Trophoblast cell (in vitro differentiated cells and primary cell): Measurements from ENCODE around the gene MIGA1. TPM values are rescaled to one million over a fixed set of nuclear protein-coding genes. Genes with fewer than 3 reads are reported as not detected.

ENCODE experiments used
- DNase-seq, 2 donors: peaks; one replicate each; pipeline ENCODE4 v3.0.0-alpha.2; 2016
- H2AFZ ChIP-seq: 2 replicates; pipeline ENCODE4 v1.6.1; 2013; ENCODE audit warnings: low read length, moderate library complexity, mild to moderate bottlenecking; ENCODE audit not compliant: insufficient read depth, poor library complexity
- H2AK5ac ChIP-seq: 2 replicates; pipeline ENCODE4 v1.6.1; 2013; ENCODE audit warnings: mild to moderate bottlenecking, low read length
- H2BK120ac ChIP-seq: 2 replicates; pipeline ENCODE4 v1.6.1; 2013; ENCODE audit warnings: low read length, mild to moderate bottlenecking, moderate library complexity; ENCODE audit not compliant: insufficient read depth, poor library complexity
- H2BK12ac ChIP-seq: 2 replicates; pipeline ENCODE4 v1.6.1; 2013; ENCODE audit warnings: mild to moderate bottlenecking, low read length, moderate library complexity
- H2BK5ac ChIP-seq: 2 replicates; pipeline ENCODE4 v1.6.1; 2013; ENCODE audit warnings: low read length, low read depth, moderate library complexity, mild to moderate bottlenecking; ENCODE audit not compliant: poor library complexity
- H3K14ac ChIP-seq: 2 replicates; pipeline ENCODE4 v1.6.1; 2013; ENCODE audit warnings: mild to moderate bottlenecking, low read length
- H3K18ac ChIP-seq: 2 replicates; pipeline ENCODE4 v1.6.1; 2013; ENCODE audit warnings: mild to moderate bottlenecking, low read length
- H3K23ac ChIP-seq: 2 replicates; pipeline ENCODE4 v1.6.1; 2013; ENCODE audit warnings: low read length
- H3K27ac ChIP-seq: 2 replicates; pipeline ENCODE4 v1.5.1; 2013; ENCODE audit warnings: low read depth, mild to moderate bottlenecking, inconsistent platforms, low read length, moderate library complexity
- H3K27me3 ChIP-seq: 2 replicates; pipeline ENCODE4 v1.6.1; 2013; ENCODE audit warnings: inconsistent platforms, mild to moderate bottlenecking, low read length, moderate library complexity; ENCODE audit not compliant: insufficient read depth
- H3K36me3 ChIP-seq, 2 experiments: 1 replicate in 1 of 2; 2 replicates in 1 of 2; pipeline ENCODE4 v1.6.1; 2013; ENCODE audit warnings: low read length in 2 of 2, mild to moderate bottlenecking in 2 of 2, moderate library complexity in 1 of 2; ENCODE audit not compliant: insufficient read depth in 2 of 2, control insufficient read depth in 1 of 2
- H3K4ac ChIP-seq: 2 replicates; pipeline ENCODE4 v1.6.1; 2013; ENCODE audit warnings: low read depth, mild to moderate bottlenecking, low read length, moderate library complexity
- H3K4me1 ChIP-seq, 2 experiments: 1 replicate in 1 of 2; 2 replicates in 1 of 2; pipeline ENCODE4 v1.6.1; 2013; ENCODE audit warnings: low read length in 2 of 2, mild to moderate bottlenecking in 2 of 2, moderate library complexity in 1 of 2; ENCODE audit not compliant: insufficient read depth in 2 of 2, control insufficient read depth in 1 of 2
- H3K4me2 ChIP-seq: 2 replicates; pipeline ENCODE4 v1.6.1; 2013; ENCODE audit warnings: inconsistent platforms, mild to moderate bottlenecking, low read length, moderate library complexity
- H3K4me3 ChIP-seq: 2 replicates; pipeline ENCODE4 v1.5.1; 2013; ENCODE audit warnings: mild to moderate bottlenecking, low read depth, low read length, inconsistent platforms
- H3K79me1 ChIP-seq: one replicate; pipeline ENCODE4 v1.6.1; 2013; ENCODE audit warnings: low read length
- H3K79me2 ChIP-seq: 2 replicates; pipeline ENCODE4 v1.6.1; 2013; ENCODE audit warnings: low read length, mild to moderate bottlenecking; ENCODE audit not compliant: control insufficient read depth, insufficient read depth, poor library complexity
- H3K9ac ChIP-seq: 2 replicates; pipeline ENCODE4 v1.6.1; 2013; ENCODE audit warnings: mild to moderate bottlenecking, low read length
- H3K9me3 ChIP-seq: 2 replicates; pipeline ENCODE4 v1.6.1; 2013; ENCODE audit warnings: low read depth, mild to moderate bottlenecking, control low read depth, inconsistent platforms, low read length; ENCODE audit not compliant: insufficient read depth
- H4K12ac ChIP-seq: 2 replicates; pipeline ENCODE4 v1.6.1; 2013; ENCODE audit warnings: low read depth, mild to moderate bottlenecking, low read length, moderate library complexity
- H4K8ac ChIP-seq: 2 replicates; pipeline ENCODE4 v1.6.1; 2013; ENCODE audit warnings: low read depth, mild to moderate bottlenecking, low read length, moderate library complexity
- H4K91ac ChIP-seq: one replicate; pipeline ENCODE4 v1.6.1; 2013; ENCODE audit warnings: low read depth, mild to moderate bottlenecking, low read length, moderate library complexity
- WGBS: extraction: QIAGEN DNeasy Blood & Tissue Kit; methylation state at CpG from one replicate; pipeline ENCODE4 v1.1.7; 2013; ENCODE audit warnings: missing lambda C conversion rate; ENCODE audit not compliant: insufficient read length, insufficient coverage; ENCODE audit errors: extremely low coverage; 5-methylcytosine and 5-hydroxymethylcytosine counted together
- polyA plus RNA-seq: library from polyadenylated mRNA; stranded (reverse); fragments of 200-250 nt; gene quantifications from 2 replicates; pipeline ENCODE4 v1.2.3, GENCODE V29; 2013

Gene MIGA1
- polyA plus RNA-seq, result 8.6 TPM in 2 replicates

DNA sequence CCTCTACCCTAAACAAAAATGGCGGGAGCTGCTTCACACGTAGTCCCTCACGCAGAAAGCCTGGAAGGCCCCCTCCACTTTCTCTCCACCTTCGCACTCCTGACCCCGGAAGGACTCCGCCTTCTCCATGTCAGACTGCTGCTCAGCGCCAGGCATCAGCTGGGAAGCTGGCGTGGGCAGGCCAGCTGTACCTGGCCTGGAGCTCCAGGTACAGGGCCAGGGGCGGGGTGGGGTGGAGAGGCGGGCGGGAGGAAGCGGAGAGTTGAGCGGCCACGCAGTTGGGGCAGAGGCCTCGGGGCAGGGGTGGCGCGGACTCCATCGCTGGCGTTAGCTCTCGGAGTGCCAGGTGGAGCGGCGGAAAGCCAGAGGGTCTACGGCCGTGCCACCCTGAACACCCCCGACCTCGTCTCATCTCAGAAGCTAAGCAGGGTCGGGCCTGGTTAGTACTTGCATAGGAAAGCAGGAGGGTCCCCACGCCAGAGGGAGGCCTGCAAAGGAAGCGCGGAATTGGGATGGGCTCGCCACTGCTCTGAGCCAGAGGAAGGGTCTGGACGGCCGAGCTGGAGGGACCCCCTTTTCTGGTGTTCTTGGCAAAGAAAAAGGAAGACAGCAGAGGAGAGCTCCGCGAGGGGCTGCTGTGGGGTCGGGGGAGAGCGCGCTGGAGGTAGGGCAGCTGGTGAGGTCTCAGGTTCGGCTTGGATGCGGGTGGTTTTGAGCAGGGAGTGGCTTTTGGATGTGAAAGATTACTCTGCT lies at the start of gene MIGA1:
Gene MIGA1, plus strand, starts transcription at position 121 of the 753 bp plus-strand sequence. CDS start 3,604 bp downstream, outside the sequence.
- WGBS, result no CpG with 5 or more reads among the region's 40 CpGs
- H3K18ac ChIP-seq, result peak within 1 kb of the TSS; percentile 79
- H3K4me2 ChIP-seq, result peak within 1 kb of the TSS; percentile 61

DNA sequence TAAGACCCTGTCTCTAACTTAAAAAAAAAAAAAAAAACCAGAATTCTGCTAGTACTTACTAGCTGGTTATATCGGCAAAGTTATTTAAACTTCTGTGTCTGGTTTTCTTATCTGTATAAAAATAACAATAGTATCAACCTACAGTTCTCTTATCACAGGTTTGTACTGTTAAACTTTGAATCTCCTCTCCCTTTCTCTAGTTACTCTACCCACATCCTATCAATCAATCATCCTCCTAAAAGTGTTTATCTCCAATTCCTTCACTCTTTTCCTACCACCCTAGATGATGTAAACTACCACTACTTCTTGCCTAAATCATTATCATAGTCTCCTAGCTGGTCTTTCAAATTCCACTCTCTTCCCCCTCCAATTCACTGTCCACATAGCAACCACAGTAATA lies 47.4 kb upstream of the MIGA1 start:
- no peak overlapping the region for H3K4me2 ChIP-seq
- no peak for DNase-seq

More for the DNA sequence above, at the start of gene MIGA1:
- Histone ChIP-seq H2BK5ac (peak within 1 kb of the TSS; percentile 24), H3K79me2 (peaks cover 4% of the 10 kb centered on the region), H2AFZ (peak within 1 kb of the TSS; percentile 98), H3K79me1 (peaks cover 8% of the 10 kb centered on the region), H3K27me3 (no peaks in the 10 kb centered on the region), H2AK5ac (no peak within 1 kb of the TSS), H3K14ac (peak within 1 kb of the TSS; percentile 86), H3K9ac (peak within 1 kb of the TSS; percentile 89), H2BK120ac (peak within 1 kb of the TSS; percentile 2), H4K91ac (peak within 1 kb of the TSS; percentile 58), H3K36me3 (peaks cover 0 to 4% of the 10 kb centered on the region in 2 experiments), H3K4me1 (peaks cover 0 to 5% of the 10 kb centered on the region in 2 experiments), H3K4me3 (peak within 1 kb of the TSS; percentile 97), H2BK12ac (peak within 1 kb of the TSS; percentile 43), H3K23ac (no peak within 1 kb of the TSS), H4K8ac (peak within 1 kb of the TSS; percentile 94), H3K27ac (peak within 1 kb of the TSS; percentile 36), H4K12ac (peak within 1 kb of the TSS; percentile 78), H3K4ac (peak within 1 kb of the TSS; percentile 57), H3K9me3 (no peaks in the 10 kb centered on the region)
- peak; percentile 92 to 93 for DNase-seq

GRCh38 chr1:77739235-77739634 lies 40.2 kb upstream of the MIGA1 start:
- H3K9ac ChIP-seq, result no peak overlapping the region
- H3K4me3 ChIP-seq, result no peak overlapping the region
- peaks cover 2 to 5% of the 10 kb centered on the region in 2 experiments for H3K36me3 ChIP-seq
- no peak overlapping the region for H3K27ac ChIP-seq
- no peak for DNase-seq
- H4K8ac ChIP-seq, result no peak overlapping the region
- WGBS, result no CpG with 5 or more reads among the region's 1 CpG
- no peak overlapping the region for H3K23ac ChIP-seq
- H3K14ac ChIP-seq, result no peak overlapping the region
- H3K9me3 ChIP-seq, result no peaks in the 10 kb centered on the region
- no peak overlapping the region for H2BK12ac ChIP-seq
- H3K4me2 ChIP-seq, result no peak overlapping the region
- no peaks in the 10 kb centered on the region for H3K79me2 ChIP-seq
- no peak overlapping the region for H3K18ac ChIP-seq
- H3K27me3 ChIP-seq, result no peaks in the 10 kb centered on the region
- H3K4me1 ChIP-seq, result no peaks in the 10 kb centered on the region
- no peak overlapping the region for H4K91ac ChIP-seq
- no peak overlapping the region for H4K12ac ChIP-seq
- H2AFZ ChIP-seq, result no peak overlapping the region
- no peak overlapping the region for H2AK5ac ChIP-seq
- no peak overlapping the region for H3K4ac ChIP-seq
- no peak overlapping the region for H2BK120ac ChIP-seq
- H2BK5ac ChIP-seq, result no peak overlapping the region
- H3K79me1 ChIP-seq, result no peaks in the 10 kb centered on the region

More for the DNA sequence above, 47.4 kb upstream of the MIGA1 start:
- H2BK5ac ChIP-seq, result no peak overlapping the region
- H3K14ac ChIP-seq, result no peak overlapping the region
- no peak overlapping the region for H3K9ac ChIP-seq
- no peak overlapping the region for H2BK120ac ChIP-seq
- peaks cover 4 to 7% of the 10 kb centered on the region in 2 experiments for H3K36me3 ChIP-seq
- no peaks in the 10 kb centered on the region for H3K27me3 ChIP-seq
- no peaks in the 10 kb centered on the region for H3K9me3 ChIP-seq
- no peak overlapping the region for H3K18ac ChIP-seq
- WGBS, result no CpG with 5 or more reads among the region's 1 CpG
- no peak overlapping the region for H3K4ac ChIP-seq
- no peak overlapping the region for H3K27ac ChIP-seq
- H2AK5ac ChIP-seq, result no peak overlapping the region
- no peak overlapping the region for H4K91ac ChIP-seq
- no peak overlapping the region for H3K23ac ChIP-seq
- H2BK12ac ChIP-seq, result no peak overlapping the region
- H3K79me2 ChIP-seq, result no peaks in the 10 kb centered on the region
- no peaks in the 10 kb centered on the region for H3K79me1 ChIP-seq
- no peak overlapping the region for H2AFZ ChIP-seq
- no peak overlapping the region for H4K8ac ChIP-seq
- no peaks in the 10 kb centered on the region for H3K4me1 ChIP-seq
- H3K4me3 ChIP-seq, result no peak overlapping the region
- H4K12ac ChIP-seq, result no peak overlapping the region

GRCh38 chr1:77741316-77741715 lies 38.1 kb upstream of the MIGA1 start:
- Histone ChIP-seq H3K4me1 (peaks cover 0 to 2% of the 10 kb centered on the region in 2 experiments), H3K9me3 (no peaks in the 10 kb centered on the region), H2BK120ac (no peak overlapping the region), H3K18ac (no peak overlapping the region), H3K27ac (no peak overlapping the region), H3K4ac (no peak overlapping the region), H3K14ac (no peak overlapping the region), H2AK5ac (no peak overlapping the region), H3K36me3 (peaks cover 2 to 5% of the 10 kb centered on the region in 2 experiments), H2BK5ac (no peak overlapping the region), H2AFZ (no peak overlapping the region), H3K9ac (no peak overlapping the region), H3K4me2 (no peak overlapping the region), H4K12ac (no peak overlapping the region), H3K79me1 (no peaks in the 10 kb centered on the region), H3K23ac (no peak overlapping the region), H3K79me2 (no peaks in the 10 kb centered on the region), H2BK12ac (no peak overlapping the region), H3K4me3 (no peak overlapping the region), H3K27me3 (no peaks in the 10 kb centered on the region), H4K8ac (no peak overlapping the region), H4K91ac (no peak overlapping the region)
- WGBS, result no CpG with 5 or more reads among the region's 1 CpG
- no peak for DNase-seq
